Measurements from ENCODE around the gene RNF4. TPM values are rescaled to one million over a fixed set of nuclear protein-coding genes. Genes with fewer than 3 reads are reported as not detected.
A peak's percentile ranks its signal among the peaks of the same experiment; 100 is the strongest.

Gene RNF4
- total and polyA plus RNA-seq, 2 experiments from 2014 or later: 56.8 to 58.7 TPM

GRCh38 chr4:2484993-2485392, 16.1 kb downstream of the RNF4 start:
- Histone ChIP-seq H3K9me3 (ENCODE audit: low read depth) (no peaks in the 10 kb centered on the region), H3K4me3 (no peak overlapping the region), H3K27ac (no peak overlapping the region), H3K36me3 (no peaks in the 10 kb centered on the region), H3K4me1 (ENCODE audit: low read depth) (peaks cover 10% of the 10 kb centered on the region), H3K27me3 (no peaks in the 10 kb centered on the region)
- DNase-seq (ENCODE audit: low read depth in 1 of 2, low spot score in 1 of 2): peak in 1 of 2 donors; percentile 55
- TF ChIP-seq, protein P1, sequence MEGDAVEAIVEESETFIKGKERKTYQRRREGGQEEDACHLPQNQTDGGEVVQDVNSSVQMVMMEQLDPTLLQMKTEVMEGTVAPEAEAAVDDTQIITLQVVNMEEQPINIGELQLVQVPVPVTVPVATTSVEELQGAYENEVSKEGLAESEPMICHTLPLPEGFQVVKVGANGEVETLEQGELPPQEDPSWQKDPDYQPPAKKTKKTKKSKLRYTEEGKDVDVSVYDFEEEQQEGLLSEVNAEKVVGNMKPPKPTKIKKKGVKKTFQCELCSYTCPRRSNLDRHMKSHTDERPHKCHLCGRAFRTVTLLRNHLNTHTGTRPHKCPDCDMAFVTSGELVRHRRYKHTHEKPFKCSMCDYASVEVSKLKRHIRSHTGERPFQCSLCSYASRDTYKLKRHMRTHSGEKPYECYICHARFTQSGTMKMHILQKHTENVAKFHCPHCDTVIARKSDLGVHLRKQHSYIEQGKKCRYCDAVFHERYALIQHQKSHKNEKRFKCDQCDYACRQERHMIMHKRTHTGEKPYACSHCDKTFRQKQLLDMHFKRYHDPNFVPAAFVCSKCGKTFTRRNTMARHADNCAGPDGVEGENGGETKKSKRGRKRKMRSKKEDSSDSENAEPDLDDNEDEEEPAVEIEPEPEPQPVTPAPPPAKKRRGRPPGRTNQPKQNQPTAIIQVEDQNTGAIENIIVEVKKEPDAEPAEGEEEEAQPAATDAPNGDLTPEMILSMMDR (IDR thresholded peaks at IDR 0.05; ENCODE audit: low read depth, low read length): no peak

DNA sequence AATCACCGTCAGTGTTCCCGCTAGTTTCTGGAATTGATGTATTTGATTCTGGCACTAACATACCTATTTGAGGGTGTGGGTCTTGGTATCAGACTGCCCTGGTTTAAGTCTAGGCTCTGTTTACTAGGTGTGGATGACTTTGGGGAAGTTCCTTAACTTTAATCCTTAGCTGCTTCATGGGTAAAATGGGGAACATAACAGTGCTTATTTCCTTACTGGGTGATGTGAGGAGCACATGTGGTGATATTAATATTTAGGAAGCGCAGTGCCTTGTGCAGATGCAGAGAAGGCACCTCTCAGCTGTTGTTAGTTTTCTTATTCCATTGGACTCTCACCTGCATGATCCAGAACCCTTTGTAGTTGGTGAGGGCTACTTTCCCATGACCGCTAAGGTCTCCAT, 17.1 kb downstream of the RNF4 start:
- Histone ChIP-seq H3K27ac (no peak overlapping the region), H3K27me3 (no peaks in the 10 kb centered on the region), H3K36me3 (peaks cover 8% of the 10 kb centered on the region), H3K9me3 (ENCODE audit: low read depth) (no peaks in the 10 kb centered on the region), H3K4me1 (ENCODE audit: low read depth) (peaks cover 9% of the 10 kb centered on the region), H3K4me3 (no peak overlapping the region)
- no peak for DNase-seq (ENCODE audit: low read depth in 1 of 2, low spot score in 1 of 2)
- TF ChIP-seq, protein P1 (IDR thresholded peaks at IDR 0.05; ENCODE audit: low read depth, low read length): no peak

DNA sequence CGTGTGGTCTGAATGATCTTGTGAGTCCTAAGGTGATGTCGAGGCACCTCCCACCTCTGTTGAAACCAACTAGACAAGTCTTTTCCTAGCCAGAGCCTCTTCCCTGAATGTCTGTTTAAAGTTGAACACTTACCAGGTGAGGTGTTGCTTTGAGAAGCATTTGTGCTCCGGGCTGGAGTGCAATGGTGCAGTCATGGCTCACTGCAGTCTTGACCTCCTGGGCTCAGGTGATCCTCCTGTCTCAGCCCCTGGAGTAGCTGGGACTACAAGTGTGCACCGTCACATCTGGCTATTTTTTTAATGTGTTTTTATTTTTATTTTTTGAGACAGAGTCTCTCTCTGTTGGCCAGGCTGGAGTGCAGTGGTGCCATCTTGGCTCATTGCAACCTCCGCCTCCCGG, 18.1 kb downstream of the RNF4 start:
- TF ChIP-seq, protein P1 (IDR thresholded peaks at IDR 0.05; ENCODE audit: low read depth, low read length): no peak
- H3K27ac ChIP-seq: no peak overlapping the region
- H3K4me1 ChIP-seq (ENCODE audit: low read depth): peaks cover 5% of the 10 kb centered on the region
- no peaks in the 10 kb centered on the region for H3K27me3 ChIP-seq
- H3K9me3 ChIP-seq (ENCODE audit: low read depth): no peaks in the 10 kb centered on the region
- no peak for DNase-seq (ENCODE audit: low read depth in 1 of 2, low spot score in 1 of 2)
- no peak overlapping the region for H3K4me3 ChIP-seq
- peaks cover 14% of the 10 kb centered on the region for H3K36me3 ChIP-seq

DNA sequence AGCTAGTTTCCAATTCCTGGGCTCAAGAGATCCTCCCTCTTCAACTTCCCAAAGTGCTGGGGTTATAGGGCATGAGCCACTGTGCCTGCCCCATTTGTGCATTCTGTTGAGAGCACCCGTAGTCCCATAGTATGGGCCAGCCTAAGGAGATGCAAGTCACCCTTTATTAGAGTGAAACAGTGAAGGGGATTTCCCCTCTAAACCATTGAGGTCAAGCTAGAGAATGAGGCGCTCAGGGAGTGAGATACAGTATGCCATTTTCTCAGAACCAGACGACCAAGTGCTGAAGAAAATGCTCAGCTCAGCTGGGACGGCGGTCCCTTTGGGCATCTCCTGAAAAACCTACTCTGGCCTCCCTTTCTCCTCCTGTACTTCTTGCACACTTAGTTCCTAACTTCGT, 18.7 kb downstream of the RNF4 start:
- H3K4me1 ChIP-seq (ENCODE audit: low read depth): peaks cover 5% of the 10 kb centered on the region
- TF ChIP-seq, protein P1 (IDR thresholded peaks at IDR 0.05; ENCODE audit: low read depth, low read length): no peak
- H3K27ac ChIP-seq: no peak overlapping the region
- peaks cover 19% of the 10 kb centered on the region for H3K36me3 ChIP-seq
- H3K27me3 ChIP-seq: no peaks in the 10 kb centered on the region
- no peak overlapping the region for H3K4me3 ChIP-seq
- H3K9me3 ChIP-seq (ENCODE audit: low read depth): no peaks in the 10 kb centered on the region
- DNase-seq (ENCODE audit: low read depth in 1 of 2, low spot score in 1 of 2): no peak

GRCh38 chr4:2489081-2489805, 20.3 kb downstream of the RNF4 start:
- peaks cover 3% of the 10 kb centered on the region for H3K4me1 ChIP-seq (ENCODE audit: low read depth)
- H3K27ac ChIP-seq: no peak overlapping the region

More at GRCh38 chr4:2489081-2489805, 20.3 kb downstream of the RNF4 start:
- DNase-seq (ENCODE audit: low read depth in 1 of 2, low spot score in 1 of 2): no peak
- no peaks in the 10 kb centered on the region for H3K27me3 ChIP-seq
- H3K4me3 ChIP-seq: no peak overlapping the region
- TF ChIP-seq, protein P1 (IDR thresholded peaks at IDR 0.05; ENCODE audit: low read depth, low read length): no peak
- H3K36me3 ChIP-seq: peaks cover 24% of the 10 kb centered on the region
- no peaks in the 10 kb centered on the region for H3K9me3 ChIP-seq (ENCODE audit: low read depth)
